HepG2 (cell line): ENCODE data around the gene RREB1. TPM values are rescaled to one million over a fixed set of nuclear protein-coding genes. Genes with fewer than 3 reads are reported as not detected.
A peak's percentile ranks its signal among the peaks of the same experiment; 100 is the strongest.

Source experiments
- BCL6 ChIP-seq: IDR thresholded peaks from 2 replicates; pipeline ENCODE4 v1.6.1; 2016; ENCODE audit warnings: missing genetic modification reagents, missing compliant biosample characterization
- CENPT ChIP-seq: sonication (generic); formaldehyde crosslinking; IDR thresholded peaks from 2 replicates; pipeline ENCODE4 v1.8.0; 2022; ENCODE audit warnings: low read depth, mild to moderate bottlenecking, moderate library complexity, missing genetic modification reagents
- CREB3 ChIP-seq: sonication (generic); formaldehyde crosslinking; IDR thresholded peaks from 2 replicates; pipeline ENCODE4 v1.5.0; 2020; ENCODE audit warnings: missing genetic modification reagents
- HNF1B ChIP-seq: sonication (generic); formaldehyde crosslinking; IDR thresholded peaks from 2 replicates; pipeline ENCODE4 v1.5.1; 2020; ENCODE audit warnings: mild to moderate bottlenecking, moderate library complexity, missing genetic modification reagents
- HOMEZ ChIP-seq: IDR thresholded peaks from 2 replicates; pipeline ENCODE4 v1.6.1; 2016; ENCODE audit warnings: low read depth
- HOXA9 ChIP-seq: sonication (generic); formaldehyde crosslinking; IDR thresholded peaks from 2 replicates; pipeline ENCODE4 v1.8.1; 2022; ENCODE audit warnings: missing genetic modification reagents, mild to moderate bottlenecking, moderate library complexity, borderline replicate concordance
- IRX3 ChIP-seq: sonication (generic); formaldehyde crosslinking; IDR thresholded peaks from 2 replicates; pipeline ENCODE4 v1.8.1; 2023; ENCODE audit warnings: mild to moderate bottlenecking, low read depth, missing genetic modification reagents, borderline replicate concordance
- MXI1 ChIP-seq: IDR thresholded peaks from 3 replicates; pipeline ENCODE4 v1.6.1; 2012; ENCODE audit warnings: low read depth, low read length, inconsistent platforms, borderline replicate concordance
- NR1H2 ChIP-seq: sonication (generic); formaldehyde crosslinking; IDR thresholded peaks from 2 replicates; pipeline ENCODE4 v1.8.1; 2022; ENCODE audit warnings: low read depth, missing genetic modification reagents, borderline replicate concordance
- ZBTB46 ChIP-seq: sonication (generic); formaldehyde crosslinking; IDR thresholded peaks from 2 replicates; pipeline ENCODE4 v1.4.0; 2020; ENCODE audit warnings: mild to moderate bottlenecking, missing genetic modification reagents, borderline replicate concordance
- ZEB1 ChIP-seq: IDR thresholded peaks from 2 replicates; pipeline ENCODE4 v1.6.1; 2012; ENCODE audit warnings: mild to moderate bottlenecking, low read depth, inconsistent platforms; ENCODE audit not compliant: insufficient replicate concordance
- ZIK1 ChIP-seq: sonication (generic); formaldehyde crosslinking; IDR thresholded peaks from 2 replicates; pipeline ENCODE4 v1.5.0; 2020; ENCODE audit warnings: mild to moderate bottlenecking, low read depth, missing genetic modification reagents, borderline replicate concordance
- ZNF101 ChIP-seq: sonication (generic); formaldehyde crosslinking; IDR thresholded peaks from 2 replicates; pipeline ENCODE4 v1.4.0; 2020; ENCODE audit warnings: mild to moderate bottlenecking, low read depth, missing genetic modification reagents, borderline replicate concordance
- ZNF232 ChIP-seq: sonication (generic); formaldehyde crosslinking; IDR thresholded peaks from 2 replicates; pipeline ENCODE4 v1.4.0; 2020; ENCODE audit warnings: missing genetic modification reagents, borderline replicate concordance
- ZNF335 ChIP-seq: sonication (generic); formaldehyde crosslinking; IDR thresholded peaks from 2 replicates; pipeline ENCODE4 v1.4.0; 2020; ENCODE audit warnings: missing genetic modification reagents
- ZNF503 ChIP-seq: sonication (generic); formaldehyde crosslinking; IDR thresholded peaks from 2 replicates; pipeline ENCODE4 v1.4.0; 2020; ENCODE audit warnings: missing genetic modification reagents
- ZNF639 ChIP-seq: conservative IDR thresholded peaks from 2 replicates; pipeline ENCODE4 v1.6.1; 2018; ENCODE audit warnings: missing genetic modification reagents
- ZNF724P ChIP-seq: sonication (generic); formaldehyde crosslinking; IDR thresholded peaks from 2 replicates; pipeline ENCODE4 v1.8.0; 2022; ENCODE audit warnings: missing genetic modification reagents, borderline replicate concordance
- polyA plus RNA-seq, 8 experiments: library from polyadenylated mRNA; depleted of rRNA in 3 of 8; stranded (reverse) in 7 of 8; unstranded in 1 of 8; fragments of >200 nt; fragmentation: Illumina TruSeq in 4 of 8; extraction: Trizol in 4 of 8; gene quantifications; 2 replicates each; pipeline versions ENCODE4 v1.2.1 to v1.2.3, GENCODE V29; 2011 to 2016; ENCODE audit warnings: low read depth in 4 of 8, missing spikeins in 1 of 8, mixed read lengths in 1 of 8; ENCODE audit not compliant: insufficient read depth in 1 of 8
- total RNA-seq, 5 experiments: library from RNA; depleted of rRNA; stranded (reverse); fragments of >200 nt; fragmentation: Illumina TruSeq; extraction: Trizol; gene quantifications; 2 replicates each; pipeline ENCODE4 v1.2.3, GENCODE V29; 2016; ENCODE audit warnings: low read depth in 1 of 5

The RREB1 gene
- total and polyA plus RNA-seq, 2 of the 13 experiments (the other 11 are each of a cell fraction or from before 2014, with no cell fraction given): 6.1 to 23.2 TPM

- peak; percentile 42; the same call in 1 of the 2 replicates for TF ChIP-seq ZNF503
- TF ChIP-seq CREB3 (CRISPR knock-in tag): no peak
- peak; percentile 65; the same call in 2 of the 3 replicates for TF ChIP-seq MXI1
- TF ChIP-seq HOXA9 (CRISPR knock-in tag): no peak
- TF ChIP-seq ZNF101 (CRISPR knock-in tag): no peak
- no peak for TF ChIP-seq ZBTB46 (CRISPR knock-in tag)
- TF ChIP-seq HOMEZ: peak; percentile 77
- 0 out of 2 replicates have a peak, but pooled peaks have one; percentile 62 for TF ChIP-seq NR1H2 (CRISPR knock-in tag)
- 0 out of 2 replicates have a peak, but pooled peaks have one; percentile 38 for TF ChIP-seq BCL6 (CRISPR knock-in tag)
- peak; percentile 54; the same call in 1 of the 2 replicates for TF ChIP-seq ZNF639 (CRISPR knock-in tag)
- peak; percentile 46; the same call in 1 of the 2 replicates for TF ChIP-seq ZIK1 (CRISPR knock-in tag)
- TF ChIP-seq ZEB1: peak; percentile 59
- TF ChIP-seq HNF1B (CRISPR knock-in tag): peak; percentile 90
- peak; percentile 70; the same call in 1 of the 2 replicates for TF ChIP-seq ZNF232 (CRISPR knock-in tag)
- peak; percentile 81 for TF ChIP-seq ZNF335 (CRISPR knock-in tag)
- peak; percentile 49; the same call in 1 of the 2 replicates for TF ChIP-seq ZNF724P (CRISPR knock-in tag)
- TF ChIP-seq IRX3 (CRISPR knock-in tag): peak; percentile 35; the same call in 1 of the 2 replicates
- no peak for TF ChIP-seq CENPT (CRISPR knock-in tag)
Measured at GRCh38 chr6:7261032-7261841, 153.5 kb downstream of the RREB1 start (continued).
